Tibial nerve (tissue), 4 donors: ENCODE results near the gene TGM2. TPM values are rescaled to one million over a fixed set of nuclear protein-coding genes. Genes with fewer than 3 reads are reported as not detected.

ENCODE experiments used
- DNase-seq, 2 donors: peaks; one replicate each; pipeline ENCODE4 v3.0.0-alpha.2; 2019; ENCODE audit warnings: low spot score in 2 of 2
- H3K27ac ChIP-seq, 4 donors: fragments of 200-600 bp; sonication (generic) in 3 of 4; one replicate each; pipeline ENCODE4 v1.5.1; 2017 to 2019; ENCODE audit warnings: mild to moderate bottlenecking in 1 of 4
- H3K27me3 ChIP-seq, 2 donors: fragments of 200-600 bp; sonication (generic) in 1 of 2; one replicate each; pipeline versions ENCODE4 v1.5.1 to v1.6.0; 2017 to 2019
- H3K36me3 ChIP-seq, 3 donors: fragments of 200-600 bp; sonication (generic); one replicate each; pipeline ENCODE4 v1.5.1; 2018 to 2019
- H3K4me1 ChIP-seq, 4 donors: fragments of 200-600 bp; sonication (generic) in 3 of 4; one replicate each; pipeline ENCODE4 v1.5.1; 2017 to 2019
- H3K4me3 ChIP-seq, 4 donors: fragments of 200-600 bp; sonication (generic) in 3 of 4; one replicate each; pipeline ENCODE4 v1.5.1; 2017 to 2019; ENCODE audit warnings: mild to moderate bottlenecking in 1 of 4, moderate library complexity in 1 of 4
- H3K9me3 ChIP-seq, 4 donors: fragments of 200-600 bp; sonication (generic) in 3 of 4; one replicate each; pipeline ENCODE4 v1.5.1; 2017 to 2019
- CTCF ChIP-seq, 5 experiments: fragments of 200-600 bp in 3 of 5; fragments of 450-650 bp in 2 of 5; sonication (generic) in 3 of 5; IDR thresholded peaks; one replicate each; pipeline ENCODE4 v1.5.1; 2016 to 2019; ENCODE audit warnings: antibody characterized with exemption in 5 of 5, mild to moderate bottlenecking in 3 of 5, moderate library complexity in 2 of 5
- EP300 ChIP-seq, 2 donors: sonication (generic); formaldehyde crosslinking; IDR thresholded peaks; one replicate each; pipeline ENCODE4 v1.6.1; 2017; ENCODE audit warnings: antibody characterized with exemption in 2 of 2, mild to moderate bottlenecking in 1 of 2
- POLR2A ChIP-seq, 2 donors: fragments of 450-650 bp; IDR thresholded peaks; one replicate each; pipeline ENCODE4 v1.6.1; 2017; ENCODE audit warnings: antibody characterized with exemption in 2 of 2, mild to moderate bottlenecking in 2 of 2, moderate library complexity in 2 of 2
- WGBS, 2 donors: methylation state at CpG; one replicate each; pipeline ENCODE4 v1.1.5; 2018; 5-methylcytosine and 5-hydroxymethylcytosine counted together
- total RNA-seq, 4 donors: library from RNA; depleted of rRNA; stranded (reverse); fragments of >200 nt; gene quantifications; one replicate each; pipeline ENCODE4 v1.1.0, GENCODE V29; 2016

The TGM2 gene
- total RNA-seq, 4 donors from 2014 or later, result 17.0 to 87.6 (median 55.8) TPM

GRCh38 chr20:38211200-38212097, 46.4 kb upstream of the TGM2 start:
- DNase-seq, result no peak
- peaks cover 0 to 16% (median 0%) of the 10 kb centered on the region in 4 donors for H3K4me1 ChIP-seq
- WGBS, 2 donors, result 63 to 67% methylated on average over 9 of the region's 9 CpGs

GRCh38 chr20:38210741-38211140, 45.7 kb upstream of the TGM2 start:
- Histone ChIP-seq H3K4me1 (peaks cover 0 to 16% (median 0%) of the 10 kb centered on the region in 4 donors), H3K4me3 (no peak overlapping the region), H3K27ac (no peak overlapping the region), H3K36me3 (peaks cover 0 to 9% (median 0%) of the 10 kb centered on the region in 3 donors), H3K9me3 (no peaks in the 10 kb centered on the region), H3K27me3 (no peaks in the 10 kb centered on the region)
- 40 to 42% methylated on average over 4 to 6 of the region's 6 CpGs for WGBS, 2 donors
- TF ChIP-seq CTCF (IDR thresholded peaks at IDR 0.05), result no peak
- TF ChIP-seq EP300 (IDR thresholded peaks at IDR 0.05), result no peak
- TF ChIP-seq POLR2A (IDR thresholded peaks at IDR 0.05), result no peak
- DNase-seq, result no peak

More at GRCh38 chr20:38211200-38212097, 46.4 kb upstream of the TGM2 start:
- Histone ChIP-seq H3K36me3 (peaks cover 0 to 15% (median 0%) of the 10 kb centered on the region in 3 donors), H3K4me3 (no peak overlapping the region), H3K9me3 (no peaks in the 10 kb centered on the region), H3K27me3 (no peaks in the 10 kb centered on the region), H3K27ac (no peak overlapping the region)
- TF ChIP-seq EP300 (IDR thresholded peaks at IDR 0.05) (no peak), POLR2A (IDR thresholded peaks at IDR 0.05) (no peak), CTCF (IDR thresholded peaks at IDR 0.05) (no peak)

- Histone ChIP-seq H3K27me3 (no peaks in the 10 kb centered on the region), H3K36me3 (peaks cover 0 to under 1% (median 0%) of the 10 kb centered on the region in 3 donors), H3K4me3 (no peak overlapping the region), H3K9me3 (no peaks in the 10 kb centered on the region), H3K27ac (no peak overlapping the region), H3K4me1 (peaks cover 0 to 16% (median 0%) of the 10 kb centered on the region in 4 donors)
- TF ChIP-seq EP300 (IDR thresholded peaks at IDR 0.05) (no peak), CTCF (IDR thresholded peaks at IDR 0.05) (no peak), POLR2A (IDR thresholded peaks at IDR 0.05) (no peak)
- WGBS, 2 donors, result 52 to 76% methylated on average over 3 of the region's 3 CpGs
- no peak for DNase-seq
Measured at GRCh38 chr20:38209736-38210405, 44.8 kb upstream of the TGM2 start.

- no peak overlapping the region for H3K4me3 ChIP-seq
- H3K27me3 ChIP-seq, result no peaks in the 10 kb centered on the region
- no peak for TF ChIP-seq EP300 (IDR thresholded peaks at IDR 0.05)
- no peak for TF ChIP-seq POLR2A (IDR thresholded peaks at IDR 0.05)
- H3K9me3 ChIP-seq, result no peaks in the 10 kb centered on the region
- no peak for DNase-seq
- H3K4me1 ChIP-seq, result peaks cover 0 to 16% (median 0%) of the 10 kb centered on the region in 4 donors
- no peaks in the 10 kb centered on the region for H3K36me3 ChIP-seq
- WGBS, 2 donors, result 51 to 66% methylated on average over 4 of the region's 4 CpGs
- no peak overlapping the region for H3K27ac ChIP-seq
Measured at GRCh38 chr20:38209054-38209675, 44.1 kb upstream of the TGM2 start.

GRCh38 chr20:38208523-38208922, 43.5 kb upstream of the TGM2 start:
- H3K9me3 ChIP-seq, result no peaks in the 10 kb centered on the region
- no peak overlapping the region for H3K4me3 ChIP-seq
- no peak overlapping the region for H3K27ac ChIP-seq
- no peak for DNase-seq
- no peak for TF ChIP-seq EP300 (IDR thresholded peaks at IDR 0.05)
- no peak for TF ChIP-seq POLR2A (IDR thresholded peaks at IDR 0.05)
- no peak for TF ChIP-seq CTCF (IDR thresholded peaks at IDR 0.05)
- no peaks in the 10 kb centered on the region for H3K27me3 ChIP-seq
- WGBS, 2 donors, result 80 to 91% methylated on average over 3 of the region's 3 CpGs
- H3K36me3 ChIP-seq, result no peaks in the 10 kb centered on the region
- peaks cover 0 to 15% (median 0%) of the 10 kb centered on the region in 4 donors for H3K4me1 ChIP-seq
